Mucosa of stomach (tissue), 1 donor: ENCODE results near the gene ERBB2.

ENCODE experiments used
- H3K27me3 ChIP-seq: one replicate; pipeline ENCODE4 v1.7.0; 2013; ENCODE audit warnings: mild to moderate bottlenecking, low read length; ENCODE audit not compliant: control insufficient read depth, insufficient read depth
- H3K36me3 ChIP-seq: one replicate; pipeline ENCODE4 v1.7.0; 2013; ENCODE audit warnings: low read length; ENCODE audit not compliant: control insufficient read depth, insufficient read depth
- H3K4me1 ChIP-seq: one replicate; pipeline ENCODE4 v1.7.0; 2013; ENCODE audit warnings: mild to moderate bottlenecking, low read length; ENCODE audit not compliant: control insufficient read depth, insufficient read depth
- H3K4me3 ChIP-seq: one replicate; pipeline ENCODE4 v1.7.0; 2013; ENCODE audit warnings: low read length
- H3K9ac ChIP-seq: one replicate; pipeline ENCODE4 v1.7.0; 2013; ENCODE audit warnings: mild to moderate bottlenecking, low read length, moderate library complexity
- H3K9me3 ChIP-seq: one replicate; pipeline ENCODE4 v1.7.0; 2013; ENCODE audit warnings: mild to moderate bottlenecking, low read length, moderate library complexity; ENCODE audit not compliant: control insufficient read depth
- donor health status: Pancreatic carcinoma.

The ERBB2 gene

GRCh38 chr17:39660397-39661385 is 39.2 kb upstream of the ERBB2 start:
- Histone ChIP-seq H3K9ac (peak overlapping the region; percentile 23), H3K4me1 (peaks cover 43% of the 10 kb centered on the region), H3K27me3 (peaks cover 7% of the 10 kb centered on the region), H3K36me3 (peaks cover 6% of the 10 kb centered on the region), H3K4me3 (no peak overlapping the region), H3K9me3 (no peaks in the 10 kb centered on the region)

- Histone ChIP-seq H3K36me3 (peaks cover 6% of the 10 kb centered on the region), H3K4me3 (no peak overlapping the region), H3K27me3 (peaks cover 20% of the 10 kb centered on the region), H3K9me3 (no peaks in the 10 kb centered on the region), H3K4me1 (peaks cover 46% of the 10 kb centered on the region), H3K9ac (peak overlapping the region; percentile 23)
These were observed 37.9 kb upstream of the ERBB2 start for GRCh38 chr17:39661744-39662541.

DNA sequence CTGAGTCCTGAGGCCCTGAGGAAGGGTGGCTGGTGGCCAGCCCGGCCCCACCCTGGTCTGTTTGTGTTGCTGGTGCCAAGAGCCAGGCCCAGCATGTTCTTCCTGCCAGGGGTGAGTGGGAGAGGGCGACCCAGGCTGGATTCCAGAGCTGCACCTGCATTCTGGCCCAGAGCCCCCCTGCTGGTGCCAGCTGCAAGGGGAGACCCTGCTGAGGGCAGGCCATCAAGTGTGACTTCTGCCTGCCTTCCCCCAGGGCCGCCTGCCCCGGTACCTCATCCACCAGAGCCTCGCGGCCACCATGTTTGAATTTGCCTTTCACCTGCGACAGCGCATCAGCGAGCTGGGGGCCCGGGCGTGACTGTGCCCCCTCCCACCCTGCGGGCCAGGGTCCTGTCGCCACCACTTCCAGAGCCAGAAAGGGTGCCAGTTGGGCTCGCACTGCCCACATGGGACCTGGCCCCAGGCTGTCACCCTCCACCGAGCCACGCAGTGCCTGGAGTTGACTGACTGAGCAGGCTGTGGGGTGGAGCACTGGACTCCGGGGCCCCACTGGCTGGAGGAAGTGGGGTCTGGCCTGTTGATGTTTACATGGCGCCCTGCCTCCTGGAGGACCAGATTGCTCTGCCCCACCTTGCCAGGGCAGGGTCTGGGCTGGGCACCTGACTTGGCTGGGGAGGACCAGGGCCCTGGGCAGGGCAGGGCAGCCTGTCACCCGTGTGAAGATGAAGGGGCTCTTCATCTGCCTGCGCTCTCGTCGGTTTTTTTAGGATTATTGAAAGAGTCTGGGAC is 37.1 kb upstream of the ERBB2 start:
- Histone ChIP-seq H3K9ac (peak overlapping the region; percentile 13), H3K4me3 (no peak overlapping the region), H3K36me3 (peaks cover 6% of the 10 kb centered on the region)

DNA sequence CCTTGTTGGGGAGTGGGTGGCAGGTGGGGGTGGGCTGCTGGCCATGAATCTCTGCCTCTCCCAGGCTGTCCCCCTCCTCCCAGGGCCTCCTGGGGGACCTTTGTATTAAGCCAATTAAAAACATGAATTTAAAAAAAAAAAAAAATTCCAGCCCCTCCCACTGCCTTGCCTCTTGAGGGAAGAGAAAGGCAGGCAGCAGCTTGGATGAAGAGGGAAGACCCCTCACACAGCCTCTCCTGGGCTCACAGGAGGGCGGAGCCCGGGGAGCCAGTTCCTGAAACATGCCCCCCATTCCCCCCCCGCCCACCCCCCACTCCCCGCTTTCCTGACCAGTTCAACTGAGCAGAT is 36.5 kb upstream of the ERBB2 start:
- Histone ChIP-seq H3K27me3 (peaks cover 34% of the 10 kb centered on the region), H3K9ac (no peak overlapping the region), H3K9me3 (no peaks in the 10 kb centered on the region), H3K4me3 (no peak overlapping the region), H3K36me3 (peaks cover 6% of the 10 kb centered on the region), H3K4me1 (peaks cover 55% of the 10 kb centered on the region)

More for the DNA sequence above, 37.1 kb upstream of the ERBB2 start:
- H3K4me1 ChIP-seq: peaks cover 52% of the 10 kb centered on the region
- H3K9me3 ChIP-seq: no peaks in the 10 kb centered on the region
- H3K27me3 ChIP-seq: peaks cover 28% of the 10 kb centered on the region

DNA sequence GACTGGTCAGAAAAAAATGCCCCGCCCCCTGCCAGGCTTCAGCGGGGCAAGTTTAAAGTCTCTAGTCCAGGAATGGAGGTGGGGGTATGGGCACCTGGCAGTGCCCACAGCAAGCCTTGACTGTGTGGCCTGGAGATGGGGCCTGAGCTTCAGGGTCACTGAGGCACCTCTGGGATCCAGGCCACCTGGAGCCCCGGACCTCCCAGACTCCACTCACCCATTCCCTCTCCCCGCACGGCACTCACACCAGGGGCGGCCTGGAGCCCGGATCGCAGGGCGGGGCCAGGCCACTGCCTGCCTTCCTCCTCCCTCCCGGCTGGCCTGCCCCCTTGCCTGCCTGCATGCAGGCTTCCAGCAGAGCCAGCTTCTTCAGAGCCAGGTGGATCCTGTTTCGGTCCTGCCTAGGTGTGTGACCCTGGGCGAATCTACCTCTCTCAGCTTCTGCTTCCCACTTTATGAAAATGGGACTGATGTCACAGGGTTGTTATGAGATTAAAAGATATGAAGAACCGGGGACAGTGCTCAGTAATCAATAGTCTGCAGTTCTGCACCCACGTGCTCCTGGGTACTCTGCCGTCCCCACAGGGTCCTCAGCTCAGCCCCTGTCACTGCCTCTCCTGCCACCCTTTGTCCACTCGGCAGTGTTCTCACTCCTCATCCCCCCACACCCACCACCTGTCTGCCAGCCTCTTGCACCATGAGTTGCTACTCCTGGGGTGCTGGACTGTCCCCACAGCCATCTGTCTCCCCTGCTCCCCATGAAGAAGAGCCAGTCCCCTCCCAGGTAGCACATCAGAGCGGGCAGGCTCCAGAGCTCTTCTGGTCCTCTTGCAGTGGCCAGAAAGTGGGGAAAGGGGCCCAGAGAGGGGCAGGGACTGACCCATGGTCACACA is 35.9 kb upstream of the ERBB2 start:
- Histone ChIP-seq H3K4me3 (no peak overlapping the region), H3K36me3 (peaks cover 6% of the 10 kb centered on the region), H3K9ac (peak overlapping the region; percentile 9), H3K9me3 (no peaks in the 10 kb centered on the region), H3K27me3 (peaks cover 38% of the 10 kb centered on the region), H3K4me1 (peaks cover 58% of the 10 kb centered on the region)

GRCh38 chr17:39664581-39665561 is 35.0 kb upstream of the ERBB2 start, which contains the start of gene TCAP:
TCAP (plus strand) TSS chr17:39665349; CDS start chr17:39665360, 11 bp downstream.
- Histone ChIP-seq H3K27me3 (peaks cover 46% of the 10 kb centered on the region), H3K9ac (peak within 1 kb of the TSS; percentile 9), H3K9me3 (no peaks in the 10 kb centered on the region), H3K4me1 (peaks cover 58% of the 10 kb centered on the region), H3K36me3 (peaks cover 6% of the 10 kb centered on the region), H3K4me3 (no peak within 1 kb of the TSS)

- no peak overlapping the region for H3K9ac ChIP-seq
- H3K27me3 ChIP-seq: peaks cover 54% of the 10 kb centered on the region
- H3K4me1 ChIP-seq: peaks cover 63% of the 10 kb centered on the region
- H3K4me3 ChIP-seq: no peak overlapping the region
- no peaks in the 10 kb centered on the region for H3K9me3 ChIP-seq
- peaks cover 6% of the 10 kb centered on the region for H3K36me3 ChIP-seq
These were observed 34.1 kb upstream of the ERBB2 start for GRCh38 chr17:39665642-39666224.

DNA sequence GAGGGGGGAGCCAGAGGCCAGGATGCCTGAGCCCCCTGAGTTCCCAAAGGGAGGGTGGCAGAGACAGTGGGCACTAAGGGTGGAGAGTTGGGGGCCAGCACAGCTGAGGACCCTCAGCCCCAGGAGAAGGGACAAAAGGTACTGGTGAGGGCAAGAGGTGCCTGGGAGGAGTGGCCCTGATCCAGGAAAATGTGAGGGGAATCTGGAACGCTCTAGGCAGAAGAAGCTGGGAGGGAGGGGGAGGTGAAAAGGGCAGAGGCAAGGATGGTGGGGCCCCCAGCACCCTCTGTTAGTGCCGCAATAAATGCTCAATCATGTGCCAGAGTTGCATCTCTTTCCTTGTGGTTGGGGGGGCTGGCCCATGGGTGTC is 33.6 kb upstream of the ERBB2 start:
- Histone ChIP-seq H3K4me3 (no peak overlapping the region), H3K9me3 (no peaks in the 10 kb centered on the region), H3K36me3 (peaks cover 6% of the 10 kb centered on the region), H3K9ac (no peak overlapping the region), H3K27me3 (peaks cover 59% of the 10 kb centered on the region), H3K4me1 (peaks cover 68% of the 10 kb centered on the region)

GRCh38 chr17:39666601-39667261 is 33.1 kb upstream of the ERBB2 start:
- Histone ChIP-seq H3K36me3 (peaks cover 3% of the 10 kb centered on the region), H3K27me3 (peaks cover 64% of the 10 kb centered on the region), H3K9ac (no peak overlapping the region), H3K4me3 (no peak overlapping the region), H3K4me1 (peaks cover 68% of the 10 kb centered on the region), H3K9me3 (no peaks in the 10 kb centered on the region)
